ENCODE measurements around the gene BAIAP2.

Gene BAIAP2

GRCh38 chr17:81131486-81132196, 96.7 kb downstream of the BAIAP2 start:
- Histone ChIP-seq H3K36me3 (ENCODE audit: insufficient read depth, low read length) (no peaks in the 10 kb centered on the region), H3K79me2 (ENCODE audit: insufficient read depth, low read length) (no peaks in the 10 kb centered on the region), H3K4me3 (ENCODE audit: low read length, poor library complexity, severe bottlenecking) (no peak overlapping the region), H3K4me1 (ENCODE audit: insufficient read depth, low read length, poor library complexity, severe bottlenecking) (no peaks in the 10 kb centered on the region), H3K9ac (ENCODE audit: low read depth, low read length, poor library complexity, severe bottlenecking) (no peak overlapping the region), H3K9me3 (ENCODE audit: insufficient read depth, low read depth, low read length) (no peaks in the 10 kb centered on the region), H3K4me2 (ENCODE audit: low read depth, low read length, poor library complexity, severe bottlenecking) (no peak overlapping the region), H4K20me1 (ENCODE audit: insufficient read depth, low read length, poor library complexity, severe bottlenecking) (no peaks in the 10 kb centered on the region), H2AFZ (ENCODE audit: low read length) (no peak overlapping the region), H3K27me3 (ENCODE audit: insufficient read depth, low read length, poor library complexity, severe bottlenecking) (no peaks in the 10 kb centered on the region), H3F3A (ENCODE audit: low read depth) (no peaks in the 10 kb centered on the region), H3K9me2 (replicated peaks; ENCODE audit: low read depth, low read length) (no peaks in the 10 kb centered on the region)
- no peak for TF ChIP-seq EZH2phosphoT487 (IDR thresholded peaks at IDR 0.05; ENCODE audit: borderline replicate concordance)
- TF ChIP-seq, protein P1, sequence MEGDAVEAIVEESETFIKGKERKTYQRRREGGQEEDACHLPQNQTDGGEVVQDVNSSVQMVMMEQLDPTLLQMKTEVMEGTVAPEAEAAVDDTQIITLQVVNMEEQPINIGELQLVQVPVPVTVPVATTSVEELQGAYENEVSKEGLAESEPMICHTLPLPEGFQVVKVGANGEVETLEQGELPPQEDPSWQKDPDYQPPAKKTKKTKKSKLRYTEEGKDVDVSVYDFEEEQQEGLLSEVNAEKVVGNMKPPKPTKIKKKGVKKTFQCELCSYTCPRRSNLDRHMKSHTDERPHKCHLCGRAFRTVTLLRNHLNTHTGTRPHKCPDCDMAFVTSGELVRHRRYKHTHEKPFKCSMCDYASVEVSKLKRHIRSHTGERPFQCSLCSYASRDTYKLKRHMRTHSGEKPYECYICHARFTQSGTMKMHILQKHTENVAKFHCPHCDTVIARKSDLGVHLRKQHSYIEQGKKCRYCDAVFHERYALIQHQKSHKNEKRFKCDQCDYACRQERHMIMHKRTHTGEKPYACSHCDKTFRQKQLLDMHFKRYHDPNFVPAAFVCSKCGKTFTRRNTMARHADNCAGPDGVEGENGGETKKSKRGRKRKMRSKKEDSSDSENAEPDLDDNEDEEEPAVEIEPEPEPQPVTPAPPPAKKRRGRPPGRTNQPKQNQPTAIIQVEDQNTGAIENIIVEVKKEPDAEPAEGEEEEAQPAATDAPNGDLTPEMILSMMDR (conservative IDR thresholded peaks at IDR 0.05; ENCODE audit: low read length), result no peak

GRCh38 chr17:81132197-81132540, 97.2 kb downstream of the BAIAP2 start:
- Histone ChIP-seq H3K9me3 (ENCODE audit: insufficient read depth, low read depth, low read length) (no peaks in the 10 kb centered on the region), H3K4me2 (ENCODE audit: low read depth, low read length, poor library complexity, severe bottlenecking) (no peak overlapping the region), H3K4me1 (ENCODE audit: insufficient read depth, low read length, poor library complexity, severe bottlenecking) (no peaks in the 10 kb centered on the region), H3K36me3 (ENCODE audit: insufficient read depth, low read length) (no peaks in the 10 kb centered on the region), H3K4me3 (ENCODE audit: low read length, poor library complexity, severe bottlenecking) (no peak overlapping the region), H4K20me1 (ENCODE audit: insufficient read depth, low read length, poor library complexity, severe bottlenecking) (no peaks in the 10 kb centered on the region), H3K79me2 (ENCODE audit: insufficient read depth, low read length) (no peaks in the 10 kb centered on the region), H3K9me2 (replicated peaks; ENCODE audit: low read depth, low read length) (no peaks in the 10 kb centered on the region), H3K27me3 (ENCODE audit: insufficient read depth, low read length, poor library complexity, severe bottlenecking) (no peaks in the 10 kb centered on the region), H3F3A (ENCODE audit: low read depth) (no peaks in the 10 kb centered on the region), H2AFZ (ENCODE audit: low read length) (no peak overlapping the region), H3K9ac (ENCODE audit: low read depth, low read length, poor library complexity, severe bottlenecking) (no peak overlapping the region)
- TF ChIP-seq, protein P1 (conservative IDR thresholded peaks at IDR 0.05; ENCODE audit: low read length), result no peak
- TF ChIP-seq EZH2phosphoT487 (IDR thresholded peaks at IDR 0.05; ENCODE audit: borderline replicate concordance), result no peak

DNA sequence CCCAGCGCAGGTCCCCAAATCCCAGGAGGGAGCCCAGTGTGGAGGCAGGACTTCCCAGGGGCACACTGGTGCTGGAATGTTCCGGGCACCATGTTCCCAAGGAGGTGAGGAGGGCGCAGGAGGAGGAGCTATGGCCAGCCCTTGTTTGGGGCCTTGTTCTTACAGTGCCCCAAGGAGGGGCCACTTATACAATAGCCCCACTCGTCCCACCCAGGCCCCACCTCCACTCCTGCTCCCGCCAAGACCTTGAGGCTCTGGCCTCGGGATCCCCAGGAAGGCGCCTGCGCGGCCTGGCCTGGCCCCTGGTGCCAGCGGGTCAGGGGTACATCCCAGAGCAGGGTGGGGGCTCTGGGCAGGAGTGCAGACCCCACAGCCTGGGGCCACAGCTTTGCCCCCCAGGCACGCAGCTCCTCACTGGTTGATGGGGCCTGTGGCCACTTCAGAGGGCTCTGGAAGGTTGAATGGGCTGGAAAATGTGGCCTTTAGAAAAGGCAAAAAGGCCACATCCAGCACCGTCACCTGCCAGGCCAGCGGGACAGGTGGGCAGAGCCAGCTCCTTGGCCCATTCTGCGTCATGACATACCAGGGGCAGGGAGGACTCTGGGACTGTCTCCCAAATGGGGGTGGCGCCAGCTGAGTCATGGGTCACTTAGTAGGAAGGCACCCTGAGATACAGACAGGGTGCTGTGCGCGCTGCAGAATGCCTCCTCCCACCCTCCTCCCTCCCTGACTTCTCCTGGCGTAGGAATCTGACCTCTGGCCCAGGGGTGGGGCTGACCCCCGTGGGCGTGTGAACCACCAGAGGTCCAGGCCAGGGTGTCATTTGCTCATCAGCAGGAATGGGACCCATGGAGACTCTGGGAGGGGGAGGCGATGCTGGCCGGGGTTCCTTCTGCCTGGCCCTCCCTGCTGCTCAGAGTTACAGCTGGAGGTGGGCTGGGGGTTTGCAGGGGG, 98.1 kb downstream of the BAIAP2 start:
- Histone ChIP-seq H2AFZ (ENCODE audit: low read length) (no peak overlapping the region), H3K4me1 (ENCODE audit: insufficient read depth, low read length, poor library complexity, severe bottlenecking) (no peaks in the 10 kb centered on the region), H3F3A (ENCODE audit: low read depth) (peaks cover 2% of the 10 kb centered on the region; the same call in 1 of the 2 replicates)

More for the DNA sequence above, 98.1 kb downstream of the BAIAP2 start:
- TF ChIP-seq EZH2phosphoT487 (IDR thresholded peaks at IDR 0.05; ENCODE audit: borderline replicate concordance), result no peak
- TF ChIP-seq, protein P1 (conservative IDR thresholded peaks at IDR 0.05; ENCODE audit: low read length), result no peak
- Histone ChIP-seq H4K20me1 (ENCODE audit: insufficient read depth, low read length, poor library complexity, severe bottlenecking) (no peaks in the 10 kb centered on the region), H3K9me2 (replicated peaks; ENCODE audit: low read depth, low read length) (no peaks in the 10 kb centered on the region), H3K4me3 (ENCODE audit: low read length, poor library complexity, severe bottlenecking) (no peak overlapping the region), H3K27me3 (ENCODE audit: insufficient read depth, low read length, poor library complexity, severe bottlenecking) (no peaks in the 10 kb centered on the region), H3K4me2 (ENCODE audit: low read depth, low read length, poor library complexity, severe bottlenecking) (no peak overlapping the region), H3K79me2 (ENCODE audit: insufficient read depth, low read length) (no peaks in the 10 kb centered on the region), H3K36me3 (ENCODE audit: insufficient read depth, low read length) (no peaks in the 10 kb centered on the region), H3K9ac (ENCODE audit: low read depth, low read length, poor library complexity, severe bottlenecking) (no peak overlapping the region), H3K9me3 (ENCODE audit: insufficient read depth, low read depth, low read length) (no peaks in the 10 kb centered on the region)

Measured in Loucy (cell line).